GM21526 (cell line): Measurements from ENCODE around the gene KPNB1.
"Not testable (repeated sequence)": the region's sequence is repeated elsewhere in the genome, so short reads cannot be mapped to it uniquely, and the experiment has no call there.

ENCODE experiments used
- ATAC-seq: cut with Tn5 transposase; IDR thresholded peaks from one replicate; pipeline ENCODE4 v1.9.1; 2021; ENCODE audit warnings: moderate library complexity; ENCODE audit not compliant: unreplicated experiment, low FRiP score

Gene KPNB1

DNA sequence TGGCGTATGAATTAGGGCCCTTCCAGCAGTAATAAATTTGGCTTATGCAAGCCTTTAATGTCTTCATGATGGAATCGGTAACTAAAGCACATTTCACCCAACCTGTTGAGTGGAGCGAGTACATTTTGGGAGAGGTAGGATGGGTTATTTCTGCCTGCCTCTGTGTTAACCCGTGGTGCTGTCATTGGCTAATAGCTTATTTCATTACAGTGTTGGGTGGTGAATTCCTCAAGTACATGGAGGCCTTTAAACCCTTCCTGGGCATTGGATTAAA lies 26.4 kb downstream of the KPNB1 start:
- ATAC-seq = no peak

DNA sequence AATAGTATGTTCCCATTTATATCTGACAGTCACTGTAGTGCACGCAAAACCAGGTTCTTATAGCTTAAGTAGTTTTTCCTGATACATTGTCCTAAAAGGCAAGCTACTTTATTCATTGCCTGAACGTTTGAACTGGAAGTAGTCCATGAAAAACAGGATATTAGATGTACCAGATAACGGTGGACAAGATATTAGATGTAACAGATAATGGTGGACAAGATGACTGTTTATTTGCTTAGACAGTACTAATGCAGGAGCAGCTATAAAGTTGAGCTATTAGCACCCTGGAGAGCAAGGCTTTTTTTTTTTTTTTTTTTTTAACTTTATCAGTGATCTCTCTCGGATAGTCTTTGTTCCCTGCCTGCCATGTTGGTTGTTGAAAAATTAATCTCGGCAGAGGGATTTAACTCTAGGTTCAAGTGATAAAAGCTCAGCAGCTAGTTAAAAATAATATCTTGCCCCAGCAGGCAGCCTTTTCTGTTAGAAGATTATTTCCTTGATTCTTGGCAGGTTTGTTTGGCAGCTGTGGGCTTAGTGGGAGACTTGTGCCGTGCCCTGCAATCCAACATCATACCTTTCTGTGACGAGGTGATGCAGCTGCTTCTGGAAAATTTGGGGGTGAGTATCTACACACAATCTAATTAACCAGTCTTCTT lies 26.9 kb downstream of the KPNB1 start:
- ATAC-seq = no peak

DNA sequence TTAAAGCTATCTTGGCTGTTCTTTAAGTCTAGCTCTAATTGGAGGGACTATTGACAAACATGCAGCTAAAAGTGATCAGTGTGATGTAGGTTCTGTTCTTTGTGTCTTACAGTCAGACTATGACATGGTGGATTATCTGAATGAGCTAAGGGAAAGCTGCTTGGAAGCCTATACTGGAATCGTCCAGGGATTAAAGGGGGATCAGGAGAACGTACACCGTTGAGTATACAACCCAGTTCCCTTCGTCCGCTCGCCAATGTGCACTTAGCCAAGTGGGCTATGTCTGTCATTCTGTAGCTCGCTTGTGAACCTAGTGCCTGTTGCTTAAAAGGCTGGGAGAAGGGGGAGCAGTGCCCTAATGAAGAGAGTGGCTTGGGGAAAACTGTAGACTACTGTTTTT lies 28.5 kb downstream of the KPNB1 start:
- ATAC-seq = no peak

DNA sequence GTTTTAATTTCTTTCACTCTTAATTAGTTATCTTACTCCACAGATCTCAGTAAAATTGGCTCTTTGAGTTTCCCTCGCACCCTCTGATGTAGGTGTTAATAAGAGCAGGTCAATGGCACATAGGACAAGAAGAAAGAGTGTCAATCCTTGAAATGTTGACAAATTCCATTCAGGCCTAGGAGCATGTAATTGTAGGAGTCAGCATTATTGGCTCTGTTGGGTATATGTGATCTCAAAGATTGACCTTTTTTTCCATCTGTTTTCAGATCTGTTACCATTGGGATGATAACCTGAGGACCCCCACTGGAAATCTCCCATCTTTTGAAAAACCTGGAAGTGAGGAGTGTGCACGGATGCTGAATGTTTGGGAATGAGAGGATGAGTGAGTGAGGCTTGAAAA lies 32.4 kb downstream of the KPNB1 start:
- ATAC-seq = no peak

DNA sequence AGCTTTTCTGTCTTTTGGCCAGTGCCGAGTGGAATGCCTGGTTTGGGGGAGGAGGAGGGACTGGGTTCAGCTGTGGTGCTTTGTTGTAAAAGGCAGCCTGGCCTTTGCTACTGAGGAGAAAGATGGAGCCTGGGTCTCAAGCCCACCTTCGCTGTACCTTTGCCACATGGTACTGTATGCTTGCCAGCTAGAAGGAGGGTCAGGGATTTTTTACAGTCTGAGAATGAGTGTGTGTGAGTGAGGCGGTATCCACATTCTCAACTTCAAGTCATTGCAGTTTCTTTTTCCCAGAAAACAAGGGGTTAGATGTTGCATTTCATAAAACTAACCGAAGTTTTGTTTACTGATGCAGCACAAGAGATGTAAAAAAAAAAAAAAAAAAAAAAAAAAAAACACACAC lies 33.0 kb downstream of the KPNB1 start:
- not testable (repeated sequence) for ATAC-seq

DNA sequence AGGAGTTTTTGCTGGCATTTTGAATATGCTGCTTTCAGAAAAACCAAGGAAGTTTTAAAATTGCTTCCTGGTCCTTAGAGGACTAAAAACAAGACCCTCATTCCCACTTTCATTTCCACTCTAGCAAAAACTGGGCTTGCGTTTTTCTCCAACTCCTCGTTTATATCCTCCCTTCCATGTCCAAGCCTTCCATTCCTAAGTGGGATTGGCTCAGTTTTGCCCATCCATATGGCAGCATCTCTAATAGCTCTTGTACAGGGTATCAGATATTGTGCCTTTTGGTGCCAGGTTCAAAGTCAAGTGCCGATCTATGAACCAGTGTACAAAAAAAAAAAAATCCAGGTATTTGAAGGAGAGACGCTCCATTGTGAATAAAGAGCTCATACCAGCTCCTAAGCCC lies 34.3 kb downstream of the KPNB1 start:
- ATAC-seq = no peak

DNA sequence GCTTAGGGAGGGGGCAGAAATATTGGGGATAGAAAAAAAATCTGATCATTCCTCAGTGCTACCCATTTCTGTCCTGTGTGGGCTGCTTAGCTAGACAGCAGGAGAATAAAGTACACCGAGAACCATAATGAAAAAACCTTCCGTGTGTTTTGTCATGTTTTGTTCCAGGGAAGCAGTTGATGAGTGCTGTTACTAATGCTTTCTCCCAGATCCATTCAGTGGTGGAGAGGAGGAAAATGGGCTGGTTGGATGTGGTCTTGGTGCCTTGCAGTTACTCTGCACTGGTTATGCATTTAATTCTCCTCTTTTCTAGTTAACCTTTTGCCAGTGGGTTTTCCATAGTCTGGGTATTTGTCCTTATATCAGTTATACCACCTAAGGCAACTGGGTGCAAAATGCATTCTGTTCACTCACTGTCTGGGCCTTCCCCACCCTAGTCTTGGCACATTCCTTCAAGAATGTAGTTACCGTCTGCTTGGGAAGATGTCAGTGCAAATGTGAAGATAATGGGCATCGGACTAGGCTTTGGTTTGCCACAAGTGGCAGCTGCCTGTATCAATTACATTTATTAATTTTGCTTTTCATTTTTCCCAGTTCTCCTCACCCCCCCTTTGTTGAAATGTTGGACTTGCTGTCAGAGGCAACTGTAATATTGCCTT lies 34.9 kb downstream of the KPNB1 start:
- no peak for ATAC-seq

DNA sequence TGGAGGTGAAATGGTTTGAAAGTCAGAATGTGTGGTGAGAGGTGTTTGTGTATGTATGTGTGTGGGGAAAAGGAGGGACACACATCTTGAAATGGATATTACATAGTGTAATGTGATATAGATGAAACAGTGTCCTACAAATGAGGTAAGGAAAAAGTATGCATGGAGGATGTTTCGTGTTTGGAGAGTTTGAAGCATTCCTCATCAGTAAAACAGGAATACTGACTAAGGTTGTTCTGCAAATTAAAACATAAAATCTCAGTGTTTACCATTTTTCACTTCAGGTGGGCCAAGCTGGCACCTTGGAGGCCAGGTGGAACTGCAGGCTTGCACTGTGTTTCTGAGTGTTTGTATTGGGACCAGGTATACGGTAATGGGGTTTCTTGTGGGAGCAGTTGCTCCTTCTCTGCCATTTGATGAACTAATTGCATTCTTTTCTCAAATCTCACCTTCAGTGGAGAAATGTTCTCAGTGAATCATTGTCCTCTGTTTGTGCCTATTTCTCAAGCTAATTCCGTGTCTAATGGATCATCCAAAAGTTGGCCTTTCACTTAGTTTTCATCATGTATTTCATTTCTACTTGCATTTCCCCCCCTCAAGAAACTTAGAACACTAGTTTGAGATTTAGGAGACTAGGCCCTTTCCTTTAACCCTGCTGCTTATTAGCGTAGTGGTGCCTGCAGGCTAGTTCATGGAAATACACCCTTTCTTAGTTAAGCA lies 36.0 kb downstream of the KPNB1 start:
- ATAC-seq = no peak

DNA sequence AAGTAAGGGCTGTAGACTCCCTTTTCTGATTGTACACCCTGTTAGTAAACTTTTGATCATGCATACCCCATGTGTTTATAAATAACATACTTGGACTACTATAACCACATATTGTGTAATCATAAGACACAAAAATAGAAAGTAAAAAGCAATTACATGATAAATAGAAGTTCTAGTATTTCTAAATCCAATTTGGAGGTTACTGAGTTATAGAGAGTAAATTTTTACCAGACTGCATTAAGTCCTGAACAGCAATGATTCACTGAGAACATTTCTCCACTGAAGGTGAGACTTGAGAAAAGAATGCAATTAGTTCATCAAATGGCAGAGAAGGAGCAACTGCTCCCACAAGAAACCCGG lies 36.5 kb downstream of the KPNB1 start:
- no peak for ATAC-seq

DNA sequence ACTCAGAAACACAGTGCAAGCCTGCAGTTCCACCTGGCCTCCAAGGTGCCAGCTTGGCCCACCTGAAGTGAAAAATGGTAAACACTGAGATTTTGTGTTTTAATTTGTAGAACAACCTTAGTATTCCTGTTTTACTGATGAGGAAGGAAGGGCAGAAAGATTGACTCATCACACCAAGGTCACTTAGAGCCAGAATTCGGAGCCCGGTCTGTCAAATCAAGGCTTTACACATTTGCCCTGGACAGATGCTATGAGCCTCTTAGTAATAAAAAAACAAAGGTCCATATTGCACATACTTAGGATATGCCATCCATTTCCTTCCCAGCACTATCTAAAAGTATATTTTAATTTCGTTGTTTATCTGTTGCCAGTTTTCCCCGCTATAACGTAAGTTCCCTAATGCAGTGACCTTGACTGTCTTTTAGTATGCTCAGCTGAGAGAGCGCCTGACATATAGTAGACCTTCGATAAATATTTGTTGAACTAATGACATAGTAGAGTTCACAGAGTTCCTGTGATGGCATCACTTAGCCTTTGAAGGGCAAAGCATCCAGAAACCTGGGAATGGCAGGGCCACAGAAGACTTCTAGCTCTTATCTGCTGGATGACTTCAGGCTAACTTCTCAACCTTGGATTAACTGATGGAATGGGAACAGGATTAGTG lies 37.1 kb downstream of the KPNB1 start:
- no peak for ATAC-seq

DNA sequence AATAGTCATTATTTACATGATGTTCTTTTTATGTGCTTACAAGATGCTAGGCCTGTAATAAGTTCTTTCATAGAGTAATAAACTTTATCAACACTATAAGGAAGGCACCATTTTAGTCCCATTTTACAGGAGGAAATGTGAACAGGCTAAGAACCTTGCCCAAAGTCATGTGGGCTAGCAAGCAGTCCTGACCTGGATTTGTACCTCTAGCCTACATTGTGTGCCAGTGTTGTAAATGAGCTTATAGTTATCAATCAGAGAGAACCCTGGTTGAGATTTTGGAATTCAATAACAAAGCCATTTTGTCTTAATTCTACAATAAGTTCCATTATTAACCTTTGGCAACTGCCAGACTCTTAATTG lies 37.6 kb downstream of the KPNB1 start:
- no peak for ATAC-seq

DNA sequence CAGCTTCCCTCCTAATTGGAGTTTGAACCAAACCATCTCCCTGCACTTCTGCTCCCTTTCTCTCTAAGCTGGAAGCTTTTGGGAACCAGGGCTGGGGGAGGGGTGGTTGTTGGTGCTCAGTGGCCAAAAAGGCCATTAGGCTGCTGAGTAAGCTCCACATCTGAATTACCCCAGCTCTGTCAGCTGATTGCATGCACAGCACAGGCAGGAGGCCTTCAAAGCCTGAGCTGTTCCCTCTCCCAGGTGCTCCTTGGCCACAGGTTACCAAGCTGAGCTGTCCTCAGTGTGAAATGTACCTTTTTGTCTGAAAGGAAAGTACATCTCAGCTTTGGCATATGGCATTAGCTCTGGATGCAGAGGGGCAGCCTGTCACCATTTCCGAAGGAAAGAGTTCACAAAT lies 38.0 kb downstream of the KPNB1 start:
- no peak for ATAC-seq

DNA sequence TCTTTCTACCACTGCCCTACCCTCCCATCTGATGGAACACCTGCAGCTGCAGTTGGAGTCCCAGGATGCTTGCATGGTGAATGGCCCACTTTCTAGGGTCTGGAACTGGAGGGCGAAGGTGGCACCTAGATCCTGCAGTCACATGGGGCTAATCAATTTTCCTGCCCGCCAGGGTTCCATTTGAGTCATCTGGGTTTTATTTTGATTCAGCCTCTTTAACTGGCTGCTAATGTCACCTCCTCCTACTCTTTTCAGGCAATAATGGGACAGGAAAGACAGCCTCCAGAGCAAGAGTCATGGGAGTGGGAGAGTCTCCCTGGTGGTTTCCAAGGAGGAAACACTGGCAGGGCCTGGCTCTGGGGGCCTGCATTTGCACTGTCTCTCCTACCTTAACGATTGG lies 40.4 kb downstream of the KPNB1 start:
- ATAC-seq = no peak

DNA sequence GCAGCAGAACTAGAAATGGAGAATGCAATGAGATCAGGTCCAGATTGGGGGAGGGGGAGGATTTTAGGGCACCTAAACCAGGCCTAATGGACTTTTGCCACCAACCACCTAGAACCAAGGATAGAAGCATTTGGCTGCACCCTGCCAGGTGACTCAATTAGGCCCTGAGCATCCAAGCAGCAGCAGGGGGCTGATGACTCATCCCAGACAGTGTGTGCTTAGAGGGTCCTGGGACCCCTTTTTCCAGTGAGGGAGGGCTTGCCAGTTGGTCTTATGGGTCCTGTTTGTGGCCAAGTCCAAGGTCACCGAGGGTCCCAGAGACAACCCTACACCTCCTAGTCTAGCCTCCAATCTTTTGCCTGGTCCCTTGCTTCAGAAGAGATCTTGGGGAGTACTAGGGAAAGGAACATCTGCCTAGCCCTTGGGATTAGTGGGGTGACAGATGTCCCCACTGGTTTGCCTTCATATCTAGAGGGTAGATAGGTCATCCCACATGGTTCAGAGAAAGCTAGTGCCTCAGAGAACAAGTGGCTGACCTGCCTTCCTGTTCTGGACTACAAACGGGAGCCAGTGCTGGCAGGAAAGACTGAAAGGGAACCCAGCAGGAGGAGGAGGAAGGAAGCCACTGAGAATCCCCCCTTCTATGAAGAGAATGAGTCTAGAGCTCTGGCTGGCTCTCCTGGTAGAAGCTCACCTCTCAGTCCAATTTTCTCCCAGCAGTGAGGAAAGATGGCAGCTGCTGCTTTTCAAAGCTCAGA lies 42.6 kb downstream of the KPNB1 start:
- no peak for ATAC-seq

DNA sequence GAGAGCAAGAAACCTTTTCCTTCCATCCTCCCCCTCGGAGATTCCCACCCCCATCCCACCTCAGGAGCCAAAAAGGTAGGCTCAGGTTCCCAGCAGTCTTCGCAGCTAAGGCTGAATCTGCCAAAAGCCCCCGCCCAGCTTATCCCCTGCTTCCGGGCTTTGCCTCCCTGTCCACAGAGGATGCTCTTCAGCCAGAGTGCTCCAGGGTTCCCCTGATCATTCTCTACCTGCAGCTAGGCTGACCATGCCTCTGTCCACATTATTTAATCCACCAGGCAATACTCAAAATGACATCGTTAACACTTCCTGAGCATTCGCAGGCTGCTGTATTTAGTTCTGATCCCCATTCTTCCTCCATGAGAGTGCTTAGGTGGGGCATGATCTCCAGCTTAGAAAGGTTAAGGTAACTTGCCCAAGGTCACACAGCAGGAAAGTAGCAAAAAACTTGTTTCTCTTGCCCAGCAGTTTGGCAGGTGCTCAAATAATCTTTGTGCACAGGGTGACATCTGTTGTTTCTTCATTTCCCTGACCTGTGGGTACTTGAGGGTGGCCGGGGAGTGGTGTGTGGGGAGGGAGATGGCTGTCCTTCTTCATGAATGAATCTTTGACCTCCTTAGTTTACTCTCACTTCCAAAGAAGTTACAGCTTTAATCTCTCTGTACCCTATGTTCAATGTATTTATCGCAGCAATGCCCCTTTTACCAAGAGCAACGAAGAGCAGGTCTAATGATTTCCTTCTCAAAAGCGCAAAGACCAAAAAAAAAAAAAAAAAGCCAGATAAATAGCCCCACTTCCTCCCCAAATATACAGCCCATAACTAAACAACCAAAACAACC lies 43.4 kb downstream of the KPNB1 start:
- ATAC-seq = no peak

DNA sequence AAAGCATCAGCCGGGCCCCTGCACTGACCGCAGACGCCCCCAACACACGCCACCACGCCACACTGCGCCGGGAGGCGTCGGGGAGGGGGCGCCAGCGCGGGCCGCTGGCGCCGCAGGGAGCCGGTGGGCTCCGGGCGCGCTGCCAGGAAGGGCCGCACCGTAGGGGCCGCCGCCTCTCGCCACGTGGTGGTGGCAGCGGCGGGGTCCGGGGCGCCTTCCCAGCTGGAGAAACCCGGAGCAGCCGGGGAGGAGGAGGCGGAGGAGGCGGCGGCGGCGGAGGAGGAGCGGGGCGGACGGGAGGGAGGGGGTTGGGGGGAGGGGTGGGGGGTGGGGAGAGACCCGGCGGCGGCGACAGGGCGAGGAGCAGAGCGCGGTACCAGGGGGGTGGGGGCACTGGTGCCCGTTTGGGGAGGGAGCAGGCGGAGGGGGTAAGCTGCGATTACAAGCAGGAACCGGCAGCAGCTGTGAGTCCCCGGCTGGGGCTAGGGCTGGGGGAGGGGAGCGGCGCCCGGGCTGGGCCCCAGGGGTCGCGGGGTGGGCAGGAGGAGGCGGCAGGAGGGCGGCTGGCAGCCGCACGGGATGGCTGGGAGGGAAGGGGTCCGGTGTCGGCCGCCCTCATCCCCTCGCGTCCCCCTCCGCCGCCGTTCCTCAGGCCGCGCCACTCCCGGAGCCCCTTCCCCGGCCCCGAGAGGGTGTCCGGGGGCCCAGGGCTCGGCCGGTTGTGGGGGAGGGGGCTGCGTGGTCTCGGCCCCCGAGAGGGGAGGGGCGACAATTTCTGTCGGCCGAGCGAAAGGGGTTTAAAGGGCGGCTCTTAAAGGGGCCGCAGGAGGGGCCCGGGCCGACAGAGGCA lies 44.2 kb downstream of the KPNB1 start, which contains the start of gene TBKBP1:
TBKBP1 (plus strand) TSS at position 431 of the 850 bp plus-strand sequence. CDS start 1,952 bp downstream, outside the sequence.
- ATAC-seq = no peak

DNA sequence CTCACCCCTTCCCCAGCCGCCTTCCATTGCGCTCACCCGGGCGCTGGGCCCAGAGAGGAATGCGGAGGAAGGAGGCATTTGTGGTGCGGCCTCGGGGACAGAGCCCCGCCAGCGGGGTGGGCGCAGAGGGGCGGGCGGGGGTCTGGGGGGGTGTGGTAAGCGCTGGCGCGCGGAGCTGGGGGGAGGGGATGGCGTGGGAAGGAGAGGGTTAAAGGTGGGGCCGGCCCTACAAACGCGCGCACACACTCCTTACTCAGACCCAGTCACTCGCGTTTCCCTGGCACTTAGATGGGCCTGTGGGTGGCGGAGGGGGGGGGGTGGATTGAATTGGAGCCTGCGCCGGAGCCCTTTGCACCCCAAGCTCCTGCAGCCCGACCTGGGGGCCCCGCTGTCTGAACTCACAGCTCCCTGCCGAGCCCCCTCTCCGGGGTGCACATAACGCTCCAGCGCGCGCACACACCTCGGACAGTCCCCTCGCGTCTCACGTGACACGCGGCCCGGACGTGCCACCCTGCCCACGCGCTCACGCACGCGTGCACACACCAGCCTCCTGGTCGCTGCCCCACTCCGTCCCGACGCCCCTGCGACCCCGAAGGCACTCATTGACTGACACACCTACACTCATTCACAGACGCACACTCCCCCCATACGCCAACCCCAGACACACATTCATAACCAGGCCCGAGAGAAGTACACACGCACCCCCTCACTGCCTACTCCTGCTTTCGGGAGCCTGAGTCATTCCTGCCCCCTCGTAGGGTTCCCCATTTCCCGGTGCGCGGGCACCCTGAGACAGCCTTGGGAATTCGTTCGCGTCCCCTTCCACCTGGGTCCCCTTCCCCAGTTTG lies 45.1 kb downstream of the KPNB1 start:
- ATAC-seq = no peak
